Caco-2 (cell line): ENCODE data around the gene TIMM17A. TPM values are rescaled to one million over a fixed set of nuclear protein-coding genes. Genes with fewer than 3 reads are reported as not detected.
A peak's percentile ranks its signal among the peaks of the same experiment; 100 is the strongest.

Experiments used
- BruUV-seq: library from RNA; stranded (reverse); fragments of 400-500 nt; replicated peaks from 2 replicates; lab custom pipeline; 2021; lab: Mats Ljungman, UMichigan
- CTCF ChIA-PET: fragments of 300-600 bp; sonication (Branson Sonifier 250); formaldehyde crosslinking; loops from one replicate; lab custom pipeline; 2022; ENCODE audit warnings: antibody characterized with exemption; lab: Charles Lee
- POLR2A ChIA-PET: fragments of 300-600 bp; sonication (Branson Sonifier 250); formaldehyde crosslinking; loops from one replicate; lab custom pipeline; 2022; ENCODE audit warnings: antibody characterized with exemption; lab: Charles Lee
- DNase-seq, 2 experiments: peaks; one replicate each; pipeline versions ENCODE4 v3.0.0 to v3.0.0-alpha.2; 2020 to 2022
- H3K27me3 ChIP-seq: replicated peaks from 2 replicates; pipeline ENCODE4 v1.6.0; 2011; ENCODE audit warnings: low read length; ENCODE audit not compliant: control insufficient read depth, insufficient read depth
- H3K36me3 ChIP-seq: 2 replicates; pipeline ENCODE4 v1.5.1; 2011; ENCODE audit warnings: low read length; ENCODE audit not compliant: control insufficient read depth, insufficient read depth
- H3K4me1 ChIP-seq: fragments of 250-450 bp; sonication (Bioruptor Pico); 2 replicates; pipeline ENCODE4 v1.5.1; 2020; ENCODE audit warnings: mild to moderate bottlenecking
- H3K4me3 ChIP-seq: 2 replicates; pipeline ENCODE4 v1.5.1; 2011; ENCODE audit warnings: low read depth, mild to moderate bottlenecking, control low read depth, low read length
- H3K9me3 ChIP-seq: fragments of 250-450 bp; sonication (Bioruptor Pico); 2 replicates; pipeline ENCODE4 v1.5.1; 2020; ENCODE audit warnings: mild to moderate bottlenecking, moderate library complexity
- H3K27ac Mint-ChIP-seq: one replicate; pipeline ENCODE4 v1.8.0; 2022; ENCODE audit warnings: mixed read lengths; ENCODE audit not compliant: unreplicated experiment
- H3K27me3 Mint-ChIP-seq: one replicate; pipeline ENCODE4 v1.8.0; 2022; ENCODE audit warnings: mixed read lengths; ENCODE audit not compliant: insufficient read depth, unreplicated experiment
- H3K36me3 Mint-ChIP-seq: one replicate; pipeline ENCODE4 v1.8.0; 2022; ENCODE audit warnings: mild to moderate bottlenecking, mixed read lengths; ENCODE audit not compliant: insufficient read depth, unreplicated experiment
- H3K4me1 Mint-ChIP-seq: one replicate; pipeline ENCODE4 v1.8.0; 2022; ENCODE audit warnings: low read depth, mixed read lengths; ENCODE audit not compliant: unreplicated experiment
- H3K4me3 Mint-ChIP-seq: one replicate; pipeline ENCODE4 v1.8.0; 2022; ENCODE audit warnings: mild to moderate bottlenecking, moderate library complexity, mixed read lengths; ENCODE audit not compliant: unreplicated experiment
- H3K9me3 Mint-ChIP-seq: one replicate; pipeline ENCODE4 v1.8.0; 2022; ENCODE audit warnings: mixed read lengths; ENCODE audit not compliant: unreplicated experiment
- CTCF ChIP-seq, 2 experiments: fragments of 200-600 bp in 1 of 2; IDR thresholded peaks; 1 replicate in 1 of 2; 2 replicates in 1 of 2; pipeline versions ENCODE4 v1.5.1 to v1.8.0; 2011 to 2022; ENCODE audit warnings: antibody characterized with exemption in 1 of 2, control low read depth in 1 of 2, inconsistent platforms in 1 of 2, low read depth in 1 of 2, low read length in 1 of 2, mild to moderate bottlenecking in 1 of 2, moderate library complexity in 1 of 2; ENCODE audit not compliant: insufficient read depth in 1 of 2, severe bottlenecking in 1 of 2, unreplicated experiment in 1 of 2
- intact Hi-C: fragments of 100-400 bp; cut with micrococcal nuclease; formaldehyde crosslinking; loops from one replicate; pipeline ENCODE4 v1.10.0; 2022; ENCODE audit not compliant: unreplicated experiment
- total RNA-seq: library from RNA; stranded (reverse); gene quantifications from 2 replicates; pipeline ENCODE4 v1.2.3, GENCODE V29; 2022

The TIMM17A gene
- total RNA-seq, 1 experiment from 2014 or later, result 63.7 TPM

GRCh38 chr1:202007805-202008489 is 52.6 kb downstream of the TIMM17A start:
- peak overlapping the region; percentile 48 for H3K4me3 ChIP-seq
- Mint-ChIP-seq H3K27ac (peak overlapping the region; percentile 58), H3K9me3 (no peaks in the 10 kb centered on the region), H3K4me1 (peaks cover 38% of the 10 kb centered on the region), H3K4me3 (peak overlapping the region; percentile 72), H3K36me3 (peaks cover 90% of the 10 kb centered on the region), H3K27me3 (no peaks in the 10 kb centered on the region)
- H3K27me3 ChIP-seq, result no peaks in the 10 kb centered on the region
- peaks cover 61% of the 10 kb centered on the region for H3K4me1 ChIP-seq
- peaks cover 13% of the 10 kb centered on the region for H3K36me3 ChIP-seq
- intact Hi-C loops, result loop anchor here (1.0 to 5.0 kb wide), 2 partner anchors 39 to 106 kb away; no protein-coding TSS in a partner anchor
- no peak for TF ChIP-seq CTCF (IDR thresholded peaks at IDR 0.05; ENCODE audit: insufficient read depth in 1 of 2, low read depth in 1 of 2, low read length in 1 of 2, severe bottlenecking in 1 of 2, unreplicated experiment in 1 of 2)
- no peaks in the 10 kb centered on the region for H3K9me3 ChIP-seq
- POLR2A ChIA-PET, result interaction anchor here (0.5 to 2.7 kb wide), 11 partner anchors 8 to 116 kb away, joined by 3 to 47 read pairs (median 3); partner anchors contain the start of gene LMOD1
- DNase-seq, result peak; percentile 97 to 98
- BruUV-seq, result TSS peak; percentile 75
- CTCF ChIA-PET, result interaction anchor here (0.6 to 4.5 kb wide), 13 partner anchors 8 to 147 kb away, joined by 3 to 46 read pairs (median 4); no protein-coding TSS in a partner anchor

GRCh38 chr1:202009326-202010179 is 54.2 kb downstream of the TIMM17A start:
- H3K27me3 ChIP-seq, result no peaks in the 10 kb centered on the region
- Mint-ChIP-seq H3K4me1 (peaks cover 30% of the 10 kb centered on the region), H3K36me3 (peaks cover 90% of the 10 kb centered on the region), H3K9me3 (no peaks in the 10 kb centered on the region), H3K27me3 (no peaks in the 10 kb centered on the region), H3K27ac (peak overlapping the region; percentile 58), H3K4me3 (peak overlapping the region; percentile 72)
- H3K36me3 ChIP-seq, result peaks cover 18% of the 10 kb centered on the region
- DNase-seq, result peak; percentile 89 to 91
- peaks cover 56% of the 10 kb centered on the region for H3K4me1 ChIP-seq
- no peaks in the 10 kb centered on the region for H3K9me3 ChIP-seq
- intact Hi-C loops, result loop anchor here (1.0 to 5.0 kb wide), 8 partner anchors 9 to 110 kb away; no protein-coding TSS in a partner anchor
- BruUV-seq, result no TSS peak
- ChIA-PET POLR2A (interaction anchor here (0.5 to 3.2 kb wide), 39 partner anchors 9 to 853 kb away, joined by 3 to 109 read pairs (median 5); partner anchors contain the start of genes PPP1R12B, RNPEP and TIMM17A), CTCF (interaction anchor here (0.5 to 4.5 kb wide), 26 partner anchors 8 to 134 kb away, joined by 3 to 46 read pairs (median 4); partner anchors contain the start of gene GPR37L1)
- H3K4me3 ChIP-seq, result peak overlapping the region; percentile 19
- peak; percentile 88 to 93 for TF ChIP-seq CTCF (IDR thresholded peaks at IDR 0.05; ENCODE audit: insufficient read depth in 1 of 2, low read depth in 1 of 2, low read length in 1 of 2, severe bottlenecking in 1 of 2, unreplicated experiment in 1 of 2)
